ENCODE measurements around the gene PARN. TPM values are rescaled to one million over a fixed set of nuclear protein-coding genes. Genes with fewer than 3 reads are reported as not detected.

Gene PARN
- total RNA-seq, 1 experiment from 2014 or later: 42.5 TPM

DNA sequence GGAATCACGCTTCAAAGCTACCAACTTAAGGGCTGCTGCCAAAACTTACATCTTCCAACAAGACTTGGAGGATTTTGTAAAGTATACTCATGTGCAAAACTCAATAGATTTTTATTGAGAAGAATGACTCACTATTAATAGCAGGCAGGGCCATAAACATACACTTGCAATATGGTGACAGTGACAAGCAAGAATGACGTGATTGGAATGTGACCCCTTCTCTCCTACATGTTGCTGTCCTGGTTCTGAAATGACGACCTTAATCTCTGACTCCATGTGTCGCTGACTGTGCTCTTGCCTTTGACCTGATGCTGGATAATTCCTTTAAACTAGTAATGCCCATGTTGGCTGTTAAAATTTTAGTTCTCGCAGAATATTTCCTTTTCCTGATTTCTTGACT is 174.5 kb downstream of the PARN start:
- Histone ChIP-seq H3K4me2 (ENCODE audit: low read length) (peak overlapping the region; percentile 2), H3K9me3 (ENCODE audit: control insufficient read depth in 1 of 2, insufficient read depth in 1 of 2, low read depth in 1 of 2, low read length in 2 of 2) (no peaks in the 10 kb centered on the region), H3K27me3 (ENCODE audit: insufficient read depth, low read length) (no peaks in the 10 kb centered on the region), H3K9ac (ENCODE audit: low read length) (no peak overlapping the region), H2AFZ (ENCODE audit: low read depth, low read length, poor library complexity, severe bottlenecking) (no peak overlapping the region), H4K20me1 (ENCODE audit: insufficient read depth) (no peaks in the 10 kb centered on the region), H3K36me3 (ENCODE audit: control insufficient read depth in 1 of 2, insufficient read depth in 2 of 2, low read length in 2 of 2) (no peaks in the 10 kb centered on the region), H3K4me1 (ENCODE audit: control insufficient read depth in 1 of 2, insufficient read depth in 2 of 2, low read length in 2 of 2) (peaks cover 0 to 11% of the 10 kb centered on the region in 2 experiments; a peak in 2 of 4 replicates), H3K9me2 (ENCODE audit: insufficient read depth) (no peaks in the 10 kb centered on the region), H3K4me3 (replicated peaks in 1 of 2; ENCODE audit: low read depth in 1 of 2, low read length in 2 of 2) (no peak overlapping the region), H3K27ac (ENCODE audit: low read depth, low read length) (no peak overlapping the region), H3K79me2 (ENCODE audit: insufficient read depth, low read length) (no peaks in the 10 kb centered on the region)
- DNase-seq (ENCODE audit: low read depth, low spot score): peak; percentile 31
- ATAC-seq: peak; percentile 76
- TF ChIP-seq, protein P1, sequence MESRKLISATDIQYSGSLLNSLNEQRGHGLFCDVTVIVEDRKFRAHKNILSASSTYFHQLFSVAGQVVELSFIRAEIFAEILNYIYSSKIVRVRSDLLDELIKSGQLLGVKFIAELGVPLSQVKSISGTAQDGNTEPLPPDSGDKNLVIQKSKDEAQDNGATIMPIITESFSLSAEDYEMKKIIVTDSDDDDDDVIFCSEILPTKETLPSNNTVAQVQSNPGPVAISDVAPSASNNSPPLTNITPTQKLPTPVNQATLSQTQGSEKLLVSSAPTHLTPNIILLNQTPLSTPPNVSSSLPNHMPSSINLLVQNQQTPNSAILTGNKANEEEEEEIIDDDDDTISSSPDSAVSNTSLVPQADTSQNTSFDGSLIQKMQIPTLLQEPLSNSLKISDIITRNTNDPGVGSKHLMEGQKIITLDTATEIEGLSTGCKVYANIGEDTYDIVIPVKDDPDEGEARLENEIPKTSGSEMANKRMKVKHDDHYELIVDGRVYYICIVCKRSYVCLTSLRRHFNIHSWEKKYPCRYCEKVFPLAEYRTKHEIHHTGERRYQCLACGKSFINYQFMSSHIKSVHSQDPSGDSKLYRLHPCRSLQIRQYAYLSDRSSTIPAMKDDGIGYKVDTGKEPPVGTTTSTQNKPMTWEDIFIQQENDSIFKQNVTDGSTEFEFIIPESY (IDR thresholded peaks at IDR 0.05; ENCODE audit: extremely low read depth, insufficient replicate concordance, low read length): no peak
- TF ChIP-seq, protein P2, sequence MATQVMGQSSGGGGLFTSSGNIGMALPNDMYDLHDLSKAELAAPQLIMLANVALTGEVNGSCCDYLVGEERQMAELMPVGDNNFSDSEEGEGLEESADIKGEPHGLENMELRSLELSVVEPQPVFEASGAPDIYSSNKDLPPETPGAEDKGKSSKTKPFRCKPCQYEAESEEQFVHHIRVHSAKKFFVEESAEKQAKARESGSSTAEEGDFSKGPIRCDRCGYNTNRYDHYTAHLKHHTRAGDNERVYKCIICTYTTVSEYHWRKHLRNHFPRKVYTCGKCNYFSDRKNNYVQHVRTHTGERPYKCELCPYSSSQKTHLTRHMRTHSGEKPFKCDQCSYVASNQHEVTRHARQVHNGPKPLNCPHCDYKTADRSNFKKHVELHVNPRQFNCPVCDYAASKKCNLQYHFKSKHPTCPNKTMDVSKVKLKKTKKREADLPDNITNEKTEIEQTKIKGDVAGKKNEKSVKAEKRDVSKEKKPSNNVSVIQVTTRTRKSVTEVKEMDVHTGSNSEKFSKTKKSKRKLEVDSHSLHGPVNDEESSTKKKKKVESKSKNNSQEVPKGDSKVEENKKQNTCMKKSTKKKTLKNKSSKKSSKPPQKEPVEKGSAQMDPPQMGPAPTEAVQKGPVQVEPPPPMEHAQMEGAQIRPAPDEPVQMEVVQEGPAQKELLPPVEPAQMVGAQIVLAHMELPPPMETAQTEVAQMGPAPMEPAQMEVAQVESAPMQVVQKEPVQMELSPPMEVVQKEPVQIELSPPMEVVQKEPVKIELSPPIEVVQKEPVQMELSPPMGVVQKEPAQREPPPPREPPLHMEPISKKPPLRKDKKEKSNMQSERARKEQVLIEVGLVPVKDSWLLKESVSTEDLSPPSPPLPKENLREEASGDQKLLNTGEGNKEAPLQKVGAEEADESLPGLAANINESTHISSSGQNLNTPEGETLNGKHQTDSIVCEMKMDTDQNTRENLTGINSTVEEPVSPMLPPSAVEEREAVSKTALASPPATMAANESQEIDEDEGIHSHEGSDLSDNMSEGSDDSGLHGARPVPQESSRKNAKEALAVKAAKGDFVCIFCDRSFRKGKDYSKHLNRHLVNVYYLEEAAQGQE (IDR thresholded peaks at IDR 0.05; ENCODE audit: low read depth): peak; percentile 44
- ChIA-PET POLR2A (no interaction called here), CTCF (no interaction called here), RAD21 (ENCODE audit: low non-redundant PET in 1 of 2, low total read pairs in 2 of 2, uncharacterized antibody in 2 of 2, unreplicated experiment in 2 of 2) (no interaction called here)
- BruUV-seq (replicated peaks): no TSS peak
- intact Hi-C loops (cut with micrococcal nuclease): no loop called here

DNA sequence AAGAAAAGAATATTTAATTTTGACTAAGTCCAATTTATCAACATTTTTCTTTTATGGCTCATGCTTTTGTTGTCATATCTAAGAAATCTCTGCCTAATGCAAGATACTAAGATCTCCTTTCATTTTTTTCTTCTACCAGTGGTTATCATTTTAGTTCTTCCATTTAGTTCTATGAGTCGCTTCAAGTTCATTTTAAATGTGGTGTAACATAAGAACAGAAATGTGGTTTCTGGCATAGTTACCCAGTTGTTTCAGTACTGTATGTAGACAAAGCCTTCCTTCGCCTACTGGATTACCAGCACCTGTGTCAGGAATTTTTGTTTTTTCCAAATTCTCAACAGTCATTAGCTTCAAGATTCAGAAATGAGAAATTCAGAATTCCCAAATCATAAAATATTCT is 175.7 kb downstream of the PARN start:
- H3K4me1 ChIP-seq (ENCODE audit: control insufficient read depth in 1 of 2, insufficient read depth in 2 of 2, low read length in 2 of 2): peaks cover 0 to 11% of the 10 kb centered on the region in 2 experiments; a peak in 2 of 4 replicates
- H3K4me3 ChIP-seq (replicated peaks in 1 of 2; ENCODE audit: low read depth in 1 of 2, low read length in 2 of 2): no peak overlapping the region
- ATAC-seq: no peak
- DNase-seq (ENCODE audit: low read depth, low spot score): no peak
- no peak for TF ChIP-seq TCF7L2 (IDR thresholded peaks at IDR 0.05; ENCODE audit: borderline replicate concordance, extremely low read depth, insufficient read depth, insufficient read length)
- TF ChIP-seq, protein P3, sequence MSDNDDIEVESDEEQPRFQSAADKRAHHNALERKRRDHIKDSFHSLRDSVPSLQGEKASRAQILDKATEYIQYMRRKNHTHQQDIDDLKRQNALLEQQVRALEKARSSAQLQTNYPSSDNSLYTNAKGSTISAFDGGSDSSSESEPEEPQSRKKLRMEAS (IDR thresholded peaks at IDR 0.05): no peak
- TF ChIP-seq, protein P1 (IDR thresholded peaks at IDR 0.05; ENCODE audit: extremely low read depth, insufficient replicate concordance, low read length): no peak
- no peaks in the 10 kb centered on the region for H3K9me3 ChIP-seq (ENCODE audit: control insufficient read depth in 1 of 2, insufficient read depth in 1 of 2, low read depth in 1 of 2, low read length in 2 of 2)
- H3K9me2 ChIP-seq (ENCODE audit: insufficient read depth): no peaks in the 10 kb centered on the region
- H3K79me2 ChIP-seq (ENCODE audit: insufficient read depth, low read length): no peaks in the 10 kb centered on the region
- intact Hi-C loops (cut with micrococcal nuclease): no loop called here
- RAD21 ChIA-PET (ENCODE audit: low non-redundant PET in 1 of 2, low total read pairs in 2 of 2, uncharacterized antibody in 2 of 2, unreplicated experiment in 2 of 2): no interaction called here
- no peaks in the 10 kb centered on the region for H3K36me3 ChIP-seq (ENCODE audit: control insufficient read depth in 1 of 2, insufficient read depth in 2 of 2, low read length in 2 of 2)
- H3K27me3 ChIP-seq (ENCODE audit: insufficient read depth, low read length): no peaks in the 10 kb centered on the region
- no TSS peak for BruUV-seq (replicated peaks)
- H3K4me2 ChIP-seq (ENCODE audit: low read length): no peak overlapping the region
- POLR2A ChIA-PET: no interaction called here
- H4K20me1 ChIP-seq (ENCODE audit: insufficient read depth): no peaks in the 10 kb centered on the region
- H3K9ac ChIP-seq (ENCODE audit: low read length): no peak overlapping the region
- H2AFZ ChIP-seq (ENCODE audit: low read depth, low read length, poor library complexity, severe bottlenecking): no peak overlapping the region
- CTCF ChIA-PET: no interaction called here
- no peak overlapping the region for H3K27ac ChIP-seq (ENCODE audit: low read depth, low read length)
